ENCODE results near the gene ASB2.

- TF ChIP-seq ZNF114 (tag by site-specific recombination; IDR thresholded peaks at IDR 0.05) (no peak), CTCF (tag by site-specific recombination; IDR thresholded peaks at IDR 0.05) (no peak), ZNF560 (tag by site-specific recombination; IDR thresholded peaks at IDR 0.05; ENCODE audit: borderline replicate concordance) (no peak)
These were observed 81.3 kb downstream of the ASB2 start for GRCh38 chr14:93895023-93895604.

All from HEK293 (cell line).